NB4 (cell line): ENCODE measurements around the gene RBM27.
"Not testable (repeated sequence)": the region's sequence is repeated elsewhere in the genome, so short reads cannot be mapped to it uniquely, and the experiment has no call there.

Experiments used
- DNase-seq: peaks from one replicate; pipeline ENCODE4 v3.0.0; 2010; ENCODE audit warnings: low read depth
- H3K4me3 ChIP-seq: one replicate; pipeline ENCODE4 v1.5.1; 2011; ENCODE audit warnings: mild to moderate bottlenecking, low read depth, low read length, moderate library complexity
- CTCF ChIP-seq: IDR thresholded peaks from one replicate; pipeline ENCODE4 v1.5.1; 2012; ENCODE audit warnings: low read depth, low read length
- MAX ChIP-seq: IDR thresholded peaks from 2 replicates; pipeline ENCODE4 v1.6.1; 2011; ENCODE audit warnings: low read depth, low read length
- MYC ChIP-seq: IDR thresholded peaks from 2 replicates; pipeline ENCODE4 v1.6.1; 2011; ENCODE audit warnings: low read depth, low read length
- POLR2A ChIP-seq: IDR thresholded peaks from 2 replicates; pipeline ENCODE4 v1.6.1; 2011; ENCODE audit warnings: mild to moderate bottlenecking; ENCODE audit not compliant: insufficient read length; ENCODE audit errors: extremely low read depth

RBM27 gene

GRCh38 chr5:146213210-146213826, 9.9 kb downstream of the RBM27 start:
- peak; percentile 20 for DNase-seq
- no peak overlapping the region for H3K4me3 ChIP-seq
- TF ChIP-seq POLR2A: no peak
- TF ChIP-seq CTCF: no peak

- not testable (repeated sequence) for H3K4me3 ChIP-seq, DNase-seq
These were observed 11.5 kb downstream of the RBM27 start for GRCh38 chr5:146214881-146215280.

GRCh38 chr5:146218168-146218567, 14.8 kb downstream of the RBM27 start:
- no peak for DNase-seq
- no peak overlapping the region for H3K4me3 ChIP-seq
- TF ChIP-seq CTCF (no peak), MYC (no peak), POLR2A (no peak), MAX (no peak)

- TF ChIP-seq CTCF (no peak), MYC (no peak), MAX (no peak), POLR2A (no peak)
- no peak for DNase-seq
These were observed 15.8 kb downstream of the RBM27 start for GRCh38 chr5:146219243-146219642.

GRCh38 chr5:146221234-146221633, 17.8 kb downstream of the RBM27 start:
- H3K4me3 ChIP-seq: no peak overlapping the region
- TF ChIP-seq CTCF (no peak), POLR2A (no peak), MYC (no peak), MAX (no peak)
- DNase-seq: no peak

More at GRCh38 chr5:146219243-146219642, 15.8 kb downstream of the RBM27 start:
- no peak overlapping the region for H3K4me3 ChIP-seq

- TF ChIP-seq CTCF (no peak), MAX (no peak), POLR2A (no peak), MYC (no peak)
- no peak for DNase-seq
- H3K4me3 ChIP-seq: no peak overlapping the region
These were observed 18.6 kb downstream of the RBM27 start for GRCh38 chr5:146222005-146222404.
